NCI-H187 treated with DMSO at 0.1 percent for 48 hours (cell line): ENCODE results near the gene RGSL1.
"Not testable (repeated sequence)": the region's sequence is repeated elsewhere in the genome, so short reads cannot be mapped to it uniquely, and the experiment has no call there.

Experiments used
- DNase-seq: peaks from one replicate; lab custom pipeline; 2025; lab: John Stamatoyannopoulos, UW

RGSL1 gene

GRCh38 chr1:182446033-182446669, 3.8 kb upstream of the RGSL1 start:
- peak; percentile 47 for DNase-seq

- DNase-seq, result not testable (repeated sequence)
Measured at GRCh38 chr1:182447124-182447523, 2.8 kb upstream of the RGSL1 start.

GRCh38 chr1:182447660-182448059, 2.3 kb upstream of the RGSL1 start:
- DNase-seq, result no peak

- DNase-seq, result no peak
Measured at GRCh38 chr1:182453631-182454030, 3.7 kb downstream of the RGSL1 start.

- no peak for DNase-seq
Measured at GRCh38 chr1:182457844-182458243, 7.9 kb downstream of the RGSL1 start.

- no peak for DNase-seq
Measured at GRCh38 chr1:182459949-182460348, 10.0 kb downstream of the RGSL1 start.

- DNase-seq, result no peak
Measured at GRCh38 chr1:182460550-182460951, 10.6 kb downstream of the RGSL1 start.

GRCh38 chr1:182473556-182473955, 23.6 kb downstream of the RGSL1 start:
- DNase-seq, result no peak

GRCh38 chr1:182476625-182477024, 26.7 kb downstream of the RGSL1 start:
- DNase-seq, result no peak

GRCh38 chr1:182478238-182478637, 28.3 kb downstream of the RGSL1 start:
- no peak for DNase-seq

- no peak for DNase-seq
Measured at GRCh38 chr1:182484067-182484466, 34.1 kb downstream of the RGSL1 start.

- peak; percentile 70 for DNase-seq
Measured at GRCh38 chr1:182484531-182485257, 34.7 kb downstream of the RGSL1 start.

- DNase-seq, result no peak
Measured at GRCh38 chr1:182485861-182486260, 35.9 kb downstream of the RGSL1 start.

GRCh38 chr1:182488803-182489202, 38.9 kb downstream of the RGSL1 start:
- no peak for DNase-seq

GRCh38 chr1:182493063-182493462, 43.1 kb downstream of the RGSL1 start:
- DNase-seq, result no peak

GRCh38 chr1:182495002-182495401, 45.1 kb downstream of the RGSL1 start:
- DNase-seq, result no peak

- no peak for DNase-seq
Measured at GRCh38 chr1:182495693-182496092, 45.7 kb downstream of the RGSL1 start.

GRCh38 chr1:182507685-182508084, 57.7 kb downstream of the RGSL1 start:
- DNase-seq, result no peak

GRCh38 chr1:182515556-182515955, 65.6 kb downstream of the RGSL1 start:
- no peak for DNase-seq

- DNase-seq, result no peak
Measured at GRCh38 chr1:182520736-182521135, 70.8 kb downstream of the RGSL1 start.

- no peak for DNase-seq
Measured at GRCh38 chr1:182525342-182525741, 75.4 kb downstream of the RGSL1 start.

GRCh38 chr1:182527680-182528079, 77.7 kb downstream of the RGSL1 start:
- DNase-seq, result no peak

GRCh38 chr1:182528206-182528605, 78.3 kb downstream of the RGSL1 start:
- DNase-seq, result not testable (repeated sequence)

- DNase-seq, result no peak
Measured at GRCh38 chr1:182533896-182534295, 84.0 kb downstream of the RGSL1 start.
